Endometrial microvascular endothelial cells (primary cell): ENCODE data around the gene NTM. TPM values are rescaled to one million over a fixed set of nuclear protein-coding genes. Genes with fewer than 3 reads are reported as not detected.

Experiments used
- in situ Hi-C: cut with HindIII; loops from 2 replicates; pipeline ENCODE4 v1.10.0; 2017; ENCODE audit warnings: low sequenced_read_pairs, low pct_unique_long_range_greater_than_20kb; ENCODE audit errors: inconsistent ontology term
- total RNA-seq: library from RNA; depleted of rRNA; stranded (reverse); fragments of >200 nt; gene quantifications from one replicate; pipeline ENCODE4 v1.2.3, GENCODE V29; 2015; ENCODE audit errors: inconsistent ontology term

Gene NTM
- total RNA-seq, 1 donor from 2014 or later, result 4.3 TPM

DNA sequence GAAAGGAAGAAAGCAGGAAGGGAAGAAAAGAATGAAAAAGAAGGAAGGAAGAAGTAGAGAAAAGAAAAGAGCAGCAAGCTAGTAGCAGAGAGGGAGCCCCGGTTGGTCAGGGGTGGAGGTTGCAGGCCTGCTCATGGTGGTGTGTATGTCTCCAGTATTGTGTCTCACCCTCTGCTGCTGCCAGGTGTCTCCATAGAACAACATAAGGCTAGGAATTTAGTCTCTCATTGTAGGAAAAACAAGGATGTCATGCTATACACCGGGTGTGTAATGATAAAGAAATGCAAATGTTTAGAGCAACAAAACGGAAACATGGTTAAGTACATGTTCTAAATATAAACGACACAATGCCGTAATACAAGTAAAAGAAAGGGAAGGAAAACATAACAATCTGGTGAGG lies 342.5 kb downstream of the NTM start:
- in situ Hi-C loops, result no loop called here

DNA sequence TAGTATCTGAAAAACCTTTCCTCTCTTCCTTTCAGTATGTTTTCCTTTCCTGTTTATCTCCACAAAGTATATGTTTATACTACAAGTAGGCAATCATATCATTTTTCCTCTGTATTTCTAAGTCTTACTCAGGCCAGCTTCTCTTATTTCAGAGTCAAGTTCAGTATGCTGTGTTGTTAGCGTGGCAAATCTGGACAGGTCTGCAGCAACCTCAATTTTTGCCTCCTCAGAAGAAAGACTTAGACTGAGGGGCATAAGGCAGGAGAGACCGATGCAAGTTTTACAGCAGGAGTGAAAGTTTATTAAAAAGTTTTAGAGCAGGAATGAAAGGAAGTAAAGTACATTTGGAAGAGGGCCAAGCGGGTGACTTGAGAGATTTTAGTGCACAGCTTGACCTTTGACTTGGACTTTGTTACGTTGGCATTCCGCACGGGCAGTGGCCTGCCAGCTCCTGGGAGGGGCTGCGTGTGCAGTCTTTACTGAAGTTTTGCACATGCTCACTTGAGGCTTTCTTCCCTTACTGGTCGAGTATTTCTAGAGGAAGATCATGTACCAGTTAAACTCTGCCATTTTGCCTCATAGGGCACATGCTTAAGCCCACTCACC lies 343.2 kb downstream of the NTM start:
- in situ Hi-C loops, result no loop called here

DNA sequence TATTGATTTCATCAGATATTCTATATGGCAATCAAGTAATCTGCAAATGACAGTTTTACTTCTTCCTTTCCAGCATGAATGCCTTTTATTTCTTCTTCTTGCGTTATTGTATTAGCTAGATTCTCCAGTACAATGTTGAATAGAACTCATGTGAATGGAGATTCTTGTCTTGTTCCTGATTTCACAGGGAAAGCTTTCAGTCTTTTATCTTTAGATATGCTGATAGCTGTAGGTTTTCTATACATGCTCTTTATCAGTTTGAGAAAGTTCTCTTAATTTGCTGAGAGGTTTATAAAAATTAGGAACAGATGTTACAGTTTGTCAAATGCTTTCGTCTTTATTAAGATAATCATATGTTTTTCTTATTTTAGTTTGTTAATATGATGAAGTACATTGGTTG lies 347.2 kb downstream of the NTM start:
- in situ Hi-C loops, result no loop called here

DNA sequence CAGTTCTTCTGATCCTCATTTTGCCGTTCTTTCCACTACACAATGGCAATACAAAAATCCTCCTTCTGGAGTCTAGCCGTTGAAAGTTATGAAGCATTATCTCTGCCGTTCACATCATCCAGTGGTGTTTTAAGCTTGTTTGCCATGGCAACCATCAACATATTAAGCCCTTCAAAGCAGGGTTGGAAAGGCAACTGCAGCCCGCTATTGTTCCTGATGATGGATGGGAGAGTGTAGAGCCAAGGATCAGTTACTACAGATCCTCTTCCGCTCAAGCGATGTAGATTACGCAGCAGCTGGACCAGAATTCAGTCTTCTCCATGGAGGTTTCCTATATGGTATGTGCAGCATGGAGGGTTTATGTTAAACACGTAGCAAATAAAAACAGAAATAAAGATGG lies 352.7 kb downstream of the NTM start:
- in situ Hi-C loops, result no loop called here

DNA sequence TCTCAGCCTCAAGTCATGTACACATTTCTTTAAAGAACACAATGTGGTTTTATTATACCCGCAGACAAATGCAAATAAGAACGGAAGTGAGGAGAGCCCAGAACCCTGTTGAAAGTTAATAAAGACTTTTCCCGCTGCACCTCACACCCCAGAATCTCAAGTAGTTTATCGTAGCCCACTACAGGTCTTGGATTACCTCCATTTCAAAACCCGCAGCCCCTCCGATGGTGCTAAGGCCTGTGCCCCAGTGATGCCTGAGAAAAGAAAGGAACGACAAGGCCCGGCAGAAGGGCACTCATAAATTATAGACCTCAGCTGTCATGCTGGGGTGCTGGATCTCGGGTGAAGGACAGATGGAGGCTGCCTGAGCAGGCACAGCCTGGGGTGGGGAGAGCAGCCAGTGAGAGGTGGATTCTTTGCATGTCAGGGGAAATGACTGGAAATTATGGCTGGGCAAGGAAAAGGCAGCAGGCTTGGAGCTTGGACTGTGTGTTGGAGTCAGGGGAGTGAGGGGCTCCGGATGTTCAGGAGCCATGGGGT lies 354.1 kb downstream of the NTM start:
- in situ Hi-C loops, result no loop called here

DNA sequence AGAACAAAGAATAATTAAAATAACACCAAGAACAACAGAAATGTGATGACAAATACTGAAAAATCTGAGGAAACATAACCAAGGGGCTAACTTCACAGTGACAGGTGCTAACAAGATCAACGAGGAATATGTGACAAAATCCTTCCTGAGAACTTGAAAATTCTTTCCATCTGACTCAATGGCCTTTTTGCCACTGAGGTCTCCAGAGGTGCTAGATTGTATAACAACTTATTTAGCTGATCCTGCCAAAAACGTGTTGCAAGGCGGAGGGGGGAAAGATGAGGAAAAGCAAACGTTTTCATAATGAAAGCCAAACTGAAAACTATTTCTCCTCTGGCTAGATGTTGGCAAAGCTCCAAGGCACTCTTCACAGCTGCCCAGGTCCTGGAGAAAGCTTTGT lies 364.5 kb downstream of the NTM start:
- in situ Hi-C loops, result no loop called here

DNA sequence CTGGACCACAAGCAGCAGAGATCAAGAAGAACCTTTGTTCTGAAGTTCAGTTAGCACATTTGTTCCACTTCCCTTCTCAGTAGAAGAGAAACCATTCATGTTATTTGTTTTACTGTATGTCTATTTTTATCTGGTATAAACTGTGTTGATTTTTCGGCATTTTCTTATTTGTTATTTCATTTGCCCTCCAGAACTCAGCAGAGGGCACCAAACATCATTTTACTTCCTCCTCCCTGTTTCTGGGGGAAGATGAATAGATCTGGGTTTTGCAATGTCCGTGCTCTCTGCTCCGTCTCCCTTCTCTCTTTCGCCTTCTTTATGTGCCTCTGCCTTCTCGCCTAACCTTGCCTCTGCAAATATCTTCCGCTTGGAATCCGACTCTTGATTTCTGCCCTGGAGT lies 366.9 kb downstream of the NTM start:
- in situ Hi-C loops, result no loop called here

DNA sequence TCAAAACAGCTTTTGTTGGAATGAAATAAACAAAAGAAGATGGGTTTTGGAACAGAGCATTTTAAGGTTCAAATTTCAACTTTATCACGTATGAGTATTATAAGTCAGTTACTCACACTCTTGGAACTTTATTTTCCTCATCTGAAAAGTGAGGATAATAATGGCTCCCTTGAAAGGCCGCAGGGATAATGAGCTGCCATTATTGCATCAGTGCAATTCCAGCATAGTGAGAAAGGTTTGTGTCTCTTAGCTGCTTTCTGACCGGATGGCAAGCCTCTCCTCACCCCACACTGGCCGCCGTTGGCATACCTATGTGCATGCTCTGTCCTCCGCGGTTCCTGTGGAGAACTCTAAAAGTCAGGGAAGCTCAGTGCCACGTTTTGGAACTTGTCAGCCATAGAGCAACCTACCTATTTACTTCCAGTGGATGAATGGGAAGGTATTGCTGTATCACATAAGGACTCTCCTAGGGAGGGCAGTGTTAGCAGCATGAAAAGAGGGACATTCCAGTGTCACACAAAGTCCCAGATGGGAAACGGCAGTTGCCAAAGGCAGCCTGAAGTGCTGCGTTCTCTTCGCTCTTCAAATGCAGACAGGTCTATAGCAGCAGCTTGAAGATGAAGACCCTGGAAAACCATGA lies 368.9 kb downstream of the NTM start:
- in situ Hi-C loops, result no loop called here

DNA sequence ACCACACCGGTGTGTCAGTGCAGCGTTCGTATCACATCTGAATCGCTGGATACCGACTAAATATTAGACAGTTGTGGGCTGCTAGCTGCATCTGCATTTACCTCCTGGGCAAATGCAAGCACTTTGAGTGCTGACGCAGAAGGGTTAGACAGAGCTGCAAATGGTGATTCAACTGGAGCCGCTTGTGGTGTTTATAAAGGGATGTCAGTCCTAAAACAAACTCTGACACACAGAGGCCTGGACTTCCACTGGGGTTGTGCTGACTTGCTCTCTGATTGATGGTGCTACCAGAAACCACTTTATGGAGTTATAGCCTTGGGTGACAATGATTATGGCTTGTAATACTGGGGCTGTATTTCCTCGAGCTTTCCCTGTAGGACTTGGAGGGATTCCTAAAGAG lies 374.4 kb downstream of the NTM start:
- in situ Hi-C loops, result no loop called here

DNA sequence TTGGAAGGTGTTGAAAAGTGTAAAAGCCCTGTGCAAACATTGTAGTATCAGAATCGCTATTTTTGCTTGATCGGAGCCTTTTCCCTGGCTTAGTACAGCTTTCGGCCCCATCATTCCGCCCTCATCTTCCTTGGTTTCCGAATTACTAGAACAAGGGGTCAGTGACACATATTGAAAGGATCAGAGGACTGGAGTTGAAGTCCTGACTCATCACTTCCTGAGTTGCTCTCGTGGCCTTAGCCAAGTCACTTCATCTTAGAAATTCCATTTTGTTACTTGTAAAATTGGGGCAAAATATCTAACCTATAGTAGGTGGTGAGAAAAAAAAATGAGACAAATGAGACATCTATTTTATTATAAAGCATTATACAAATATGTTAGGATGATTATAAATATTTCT lies 375.0 kb downstream of the NTM start:
- in situ Hi-C loops, result no loop called here

DNA sequence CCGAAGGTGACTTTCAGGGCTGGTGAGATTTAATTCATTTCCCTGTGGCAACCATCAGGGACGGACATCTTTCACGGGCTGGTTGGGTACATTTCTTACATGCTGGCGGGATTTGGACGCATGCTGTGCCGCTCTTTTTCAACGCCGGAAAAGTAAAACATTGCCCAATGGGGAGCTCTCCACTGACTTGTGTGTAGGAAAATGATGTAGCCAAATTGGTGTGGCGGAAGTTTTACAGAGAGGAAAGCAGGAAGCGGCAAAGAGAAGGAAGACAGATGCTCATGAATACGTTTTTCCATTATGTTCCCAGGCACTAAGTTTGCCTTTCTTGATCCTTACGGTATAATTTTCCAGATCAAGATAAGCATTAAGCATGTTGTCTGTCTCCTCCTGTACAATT lies 375.8 kb downstream of the NTM start:
- in situ Hi-C loops, result no loop called here

DNA sequence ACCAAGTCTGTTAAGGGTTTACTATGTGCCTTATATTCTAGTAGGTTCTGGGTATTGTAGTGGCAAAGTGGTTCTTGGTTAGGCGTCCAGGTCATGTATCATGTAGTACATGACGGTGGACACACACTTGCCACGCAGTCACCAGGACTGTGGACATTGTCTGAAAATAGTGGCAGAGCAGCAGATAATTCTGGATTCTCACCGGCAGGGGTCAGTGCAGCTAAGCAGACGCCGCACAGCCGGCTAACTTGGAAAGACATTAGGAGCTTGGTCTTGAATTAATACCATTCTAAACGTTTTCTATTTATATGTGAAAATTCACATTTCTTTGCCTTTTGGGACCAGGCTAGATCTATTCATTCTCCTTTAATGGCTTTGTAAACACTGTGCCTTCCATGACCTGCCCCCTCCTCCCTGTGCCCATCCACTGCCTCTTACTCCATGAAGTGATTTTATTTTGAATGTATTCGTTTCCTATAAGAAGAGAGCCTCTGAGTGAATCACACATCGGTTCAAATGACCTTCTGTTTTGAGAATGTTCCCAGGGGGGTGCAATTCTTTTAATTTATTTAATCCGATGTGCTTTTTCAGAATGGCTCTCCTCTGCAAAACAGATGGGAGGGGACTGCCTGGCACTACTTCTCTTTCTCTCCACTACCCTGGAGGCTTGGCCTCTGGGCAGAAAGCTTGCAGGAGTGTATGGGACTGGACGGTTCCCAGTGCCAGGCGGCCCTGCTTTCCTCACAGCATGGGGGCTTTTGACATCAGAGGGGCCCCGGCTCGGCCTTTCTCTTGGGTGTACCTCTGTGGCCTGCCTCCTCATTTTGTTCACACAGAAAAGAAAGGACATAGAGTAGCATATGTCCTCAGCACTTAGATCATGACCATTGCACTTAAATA lies 378.0 kb downstream of the NTM start:
- in situ Hi-C loops, result no loop called here

DNA sequence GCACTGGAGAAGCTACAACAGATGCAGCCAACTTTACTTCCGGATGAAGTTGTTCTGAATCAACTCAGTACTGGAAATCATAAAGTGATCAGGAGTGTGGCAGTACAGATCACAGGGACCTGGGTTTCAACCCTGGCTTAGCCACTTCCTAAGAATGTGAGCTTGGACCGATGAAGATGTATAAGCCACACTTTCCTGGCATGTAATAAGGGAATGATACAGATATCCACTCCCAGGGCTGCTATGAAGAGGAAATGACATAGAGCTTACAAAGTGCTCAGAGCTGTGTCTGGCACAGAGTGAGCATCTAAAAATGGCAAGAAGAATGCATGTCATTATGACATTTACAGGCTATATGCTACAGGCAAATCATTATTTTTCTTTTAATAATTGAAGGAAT lies 378.7 kb downstream of the NTM start:
- in situ Hi-C loops, result no loop called here

DNA sequence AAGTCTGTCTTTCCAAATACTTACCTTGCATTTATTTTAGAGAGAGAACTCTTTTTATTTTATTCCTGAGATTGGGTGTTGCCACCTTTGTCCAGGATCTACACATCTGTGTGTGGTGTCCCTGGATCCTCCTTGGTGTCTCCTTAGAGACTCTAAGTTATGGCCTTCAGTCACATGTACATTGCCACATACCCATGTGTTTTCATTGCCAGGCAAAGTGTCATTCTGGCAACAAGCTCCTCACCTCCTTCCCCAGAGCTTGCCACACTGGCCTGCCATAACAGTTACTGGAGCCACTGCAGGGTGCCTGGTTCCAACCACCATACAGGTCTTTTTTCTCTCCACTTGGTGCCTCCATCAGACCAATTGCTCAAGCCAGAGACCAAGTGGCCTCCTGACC lies 379.7 kb downstream of the NTM start:
- in situ Hi-C loops, result loop anchor here (25.0 kb wide), 1 partner anchor 112 kb away; no protein-coding TSS in a partner anchor

DNA sequence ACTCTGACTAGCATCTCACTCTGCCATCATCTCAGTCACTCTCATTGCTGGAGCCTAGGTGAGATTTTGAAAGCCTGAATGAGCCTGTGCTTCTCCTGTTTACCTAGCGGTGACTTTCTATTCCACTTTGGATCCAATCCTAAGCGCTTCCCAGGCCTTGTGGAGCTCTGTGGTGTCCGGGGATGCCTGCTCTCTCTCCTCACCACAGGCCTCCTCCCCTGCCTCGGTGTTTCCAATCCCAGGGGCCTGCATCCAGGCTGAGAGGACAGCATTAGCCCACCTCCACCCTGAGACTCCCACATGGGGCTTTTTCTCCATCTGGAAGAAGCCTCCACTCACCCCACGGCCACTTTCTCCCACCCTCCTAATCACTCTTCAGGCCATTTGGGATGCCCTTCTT lies 380.3 kb downstream of the NTM start:
- in situ Hi-C loops, result loop anchor here (25.0 kb wide), 1 partner anchor 112 kb away; no protein-coding TSS in a partner anchor

DNA sequence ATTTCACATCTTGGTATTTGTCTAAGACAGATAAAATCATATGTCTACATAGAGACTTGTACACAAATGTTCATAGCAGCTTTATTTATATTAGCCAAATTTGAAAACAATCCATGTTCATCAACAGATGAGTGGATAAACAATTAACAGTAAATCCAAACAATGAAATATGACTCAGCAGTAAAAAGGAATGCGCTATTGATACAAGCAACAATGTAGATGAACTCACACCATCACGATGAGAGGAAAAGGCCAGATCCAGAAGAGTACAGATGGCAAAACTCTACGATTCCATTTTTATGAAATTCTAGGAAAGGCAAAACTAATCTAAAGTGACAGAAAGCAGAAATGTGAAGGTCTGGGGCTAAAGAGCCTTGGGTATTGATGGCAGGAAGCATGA lies 384.3 kb downstream of the NTM start:
- in situ Hi-C loops, result loop anchor here (25.0 kb wide), 1 partner anchor 108 kb away; no protein-coding TSS in a partner anchor

DNA sequence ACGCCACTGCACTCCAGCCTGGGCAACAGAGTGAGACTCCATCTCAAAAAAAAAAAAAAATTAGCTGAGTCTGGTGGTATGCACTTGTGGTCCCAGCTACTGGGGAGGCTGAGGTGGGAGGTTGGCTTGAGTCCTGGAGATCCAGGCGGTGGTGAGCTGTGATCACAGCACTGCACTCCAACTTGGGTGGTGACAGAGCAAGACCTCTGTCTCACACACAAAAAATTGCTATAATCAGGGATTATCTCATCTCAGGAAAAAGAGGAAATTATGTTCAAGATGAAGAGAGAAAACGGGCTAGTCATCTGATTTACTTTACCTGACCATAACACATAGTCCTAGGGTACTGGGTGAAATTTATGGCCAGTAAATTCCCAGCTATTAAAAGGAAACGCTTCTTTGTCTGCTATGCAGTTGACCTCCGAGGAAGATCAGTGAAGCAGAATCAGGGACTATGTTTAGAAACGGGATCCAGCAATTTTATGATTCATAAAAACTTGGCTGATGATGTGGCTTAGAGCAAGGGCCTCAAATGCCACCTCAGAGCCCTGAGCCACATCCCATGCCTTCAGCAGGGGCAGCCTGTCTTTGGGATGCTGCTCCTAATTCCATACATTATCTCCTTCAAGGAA lies 386.2 kb downstream of the NTM start:
- in situ Hi-C loops, result loop anchor here (25.0 kb wide), 1 partner anchor 106 kb away; no protein-coding TSS in a partner anchor

DNA sequence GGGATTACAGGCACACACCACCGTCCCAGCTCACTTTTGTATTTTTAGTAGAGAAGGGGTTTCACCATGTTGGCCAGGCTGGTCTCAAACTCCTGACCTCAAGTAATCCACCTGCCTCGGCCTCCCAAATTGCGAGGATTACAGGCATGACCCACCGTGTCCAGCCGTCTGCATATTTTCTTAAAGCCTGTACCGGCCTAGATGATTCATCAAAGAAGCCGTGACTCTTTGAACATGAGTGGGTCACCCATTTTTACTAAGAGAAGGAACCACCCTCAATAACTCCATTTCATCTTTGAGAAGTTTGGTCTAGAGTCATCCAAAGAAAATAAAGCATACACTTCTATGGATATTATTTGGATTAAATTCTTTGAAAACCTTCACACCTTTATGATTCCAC lies 388.3 kb downstream of the NTM start:
- in situ Hi-C loops, result loop anchor here (25.0 kb wide), 1 partner anchor 104 kb away; no protein-coding TSS in a partner anchor

DNA sequence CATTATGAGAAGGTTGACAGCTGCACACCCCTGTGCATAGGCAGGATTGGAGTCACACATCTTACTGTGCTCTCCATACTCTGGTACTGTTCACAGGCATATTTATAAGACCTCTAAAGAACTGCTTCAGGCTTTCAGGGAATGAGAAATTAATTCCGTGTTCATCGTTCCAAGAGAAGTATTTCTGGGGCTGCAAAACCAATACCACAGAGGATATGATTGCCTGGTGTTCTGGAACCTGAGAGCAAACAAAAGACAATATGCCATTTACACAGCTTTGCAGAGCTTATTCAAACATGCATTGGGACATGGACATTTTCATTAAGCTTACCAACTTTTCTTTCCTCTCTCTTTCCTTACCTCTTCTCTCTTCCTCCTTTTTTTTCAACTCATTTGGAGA lies 388.7 kb downstream of the NTM start:
- in situ Hi-C loops, result loop anchor here (25.0 kb wide), 1 partner anchor 103 kb away; no protein-coding TSS in a partner anchor
